ENCODE results near the gene CACNA1F.
"Not testable (repeated sequence)": the region's sequence is repeated elsewhere in the genome, so short reads cannot be mapped to it uniquely, and the experiment has no call there.

Gene CACNA1F

GRCh38 chrX:49193542-49193964 is 39.6 kb downstream of the CACNA1F start:
- DNase-seq, result no peak

DNA sequence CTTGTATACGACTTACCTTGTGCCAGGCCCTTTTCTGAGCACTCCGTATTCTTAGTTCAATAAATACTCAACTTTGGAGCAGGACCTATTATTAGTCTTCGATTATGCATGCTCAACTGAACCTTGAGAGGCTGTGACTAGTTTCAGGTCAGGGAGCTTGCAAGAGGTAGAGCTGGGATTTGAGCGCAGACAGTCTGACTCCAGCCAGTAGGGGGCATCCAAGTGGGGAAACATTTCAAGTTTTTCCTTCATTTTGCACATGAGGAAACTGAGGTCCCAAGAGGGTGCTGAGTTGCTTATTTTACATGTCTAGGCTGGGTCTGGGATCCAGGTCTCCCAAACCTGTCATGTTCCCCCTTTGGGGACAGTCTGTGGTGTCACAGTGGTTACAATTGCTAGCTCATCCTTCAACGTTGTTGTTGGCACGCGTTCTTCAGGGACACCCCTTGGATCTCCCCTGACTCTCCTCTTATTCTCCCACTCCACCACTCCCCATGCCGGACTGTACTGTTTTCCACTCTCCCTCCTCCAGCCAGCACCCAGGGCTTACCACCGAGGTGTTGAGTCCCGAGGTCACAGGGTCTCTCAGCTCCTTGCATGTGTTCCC is 40.3 kb downstream of the CACNA1F start:
- DNase-seq, result no peak

DNA sequence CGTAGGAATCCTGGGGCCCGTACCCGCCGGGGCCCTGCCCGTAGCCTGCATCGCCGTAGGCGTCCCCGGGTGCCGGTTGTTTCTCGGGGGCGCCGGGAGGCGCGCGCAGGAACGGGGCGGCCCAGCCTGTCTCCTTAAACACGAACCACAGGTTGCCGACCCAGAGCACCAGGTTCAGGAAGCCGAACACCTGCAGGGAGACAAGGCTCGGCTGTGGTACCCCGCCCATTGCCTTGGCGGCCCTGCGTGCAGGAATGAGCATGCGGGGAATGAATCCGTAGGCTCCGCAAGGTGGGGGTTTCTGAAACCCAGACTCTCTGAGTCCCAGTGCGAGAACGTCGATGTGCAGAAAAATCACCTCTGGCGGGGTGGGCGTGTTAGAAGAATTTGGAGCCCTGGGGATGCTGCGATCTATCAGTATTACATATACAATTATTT is 41.5 kb downstream of the CACNA1F start:
- DNase-seq, result no peak

GRCh38 chrX:49190821-49191573 is 42.1 kb downstream of the CACNA1F start:
- peak; percentile 95 for DNase-seq

- DNase-seq, result no peak
Measured at GRCh38 chrX:49189606-49190005, 43.5 kb downstream of the CACNA1F start.

DNA sequence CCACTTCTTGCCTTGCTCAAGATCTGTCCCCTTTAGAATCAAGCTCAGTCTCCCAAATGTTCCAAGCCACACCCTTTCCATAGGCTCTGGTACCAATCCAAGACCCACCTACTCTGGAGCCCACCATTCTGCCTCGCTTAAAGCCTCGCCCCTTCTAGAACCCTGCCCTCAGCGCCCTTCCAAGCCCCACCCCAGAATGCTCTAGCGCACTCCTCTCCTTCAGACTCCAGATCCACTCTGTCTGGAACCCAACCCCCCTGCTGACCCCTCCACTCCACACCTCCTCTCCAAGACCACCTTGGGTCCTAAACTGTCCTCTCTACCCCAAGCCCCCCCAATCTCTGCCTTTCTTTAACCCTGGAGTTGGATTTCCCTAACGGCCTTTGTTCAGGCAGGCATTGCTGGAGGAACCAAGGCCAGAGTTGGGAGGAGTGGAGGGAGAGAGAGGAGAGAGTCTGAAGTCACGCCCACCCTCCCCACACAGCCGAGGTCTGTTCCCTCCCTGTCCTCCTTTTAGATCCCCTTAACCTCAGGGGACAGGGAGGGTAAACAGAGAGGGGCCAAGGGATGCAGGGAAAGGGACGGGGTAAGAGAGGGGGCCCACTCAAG is 44.6 kb downstream of the CACNA1F start:
- no peak for DNase-seq

DNA sequence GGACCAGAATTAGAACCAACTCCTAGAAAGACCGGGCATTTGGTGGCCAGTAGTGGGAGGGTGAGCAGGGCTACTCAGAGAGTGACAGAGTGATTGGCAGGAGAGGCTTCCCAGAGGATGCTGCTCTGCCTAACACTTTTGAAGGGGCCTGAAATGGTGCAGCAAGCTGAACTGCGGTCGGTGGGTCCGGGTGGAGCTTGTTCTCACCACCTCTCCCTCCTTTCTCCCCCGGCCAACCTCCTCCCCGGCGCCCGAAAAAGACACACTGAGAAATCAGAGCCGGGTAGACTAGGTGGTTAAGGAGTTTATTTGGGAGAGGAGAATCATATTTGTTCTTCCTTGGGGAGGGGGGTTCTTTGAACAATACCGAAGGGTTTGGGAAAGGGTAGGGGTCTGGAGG is 45.6 kb downstream of the CACNA1F start:
- DNase-seq, result no peak

GRCh38 chrX:49187028-49187394 is 46.1 kb downstream of the CACNA1F start:
- no peak for DNase-seq

DNA sequence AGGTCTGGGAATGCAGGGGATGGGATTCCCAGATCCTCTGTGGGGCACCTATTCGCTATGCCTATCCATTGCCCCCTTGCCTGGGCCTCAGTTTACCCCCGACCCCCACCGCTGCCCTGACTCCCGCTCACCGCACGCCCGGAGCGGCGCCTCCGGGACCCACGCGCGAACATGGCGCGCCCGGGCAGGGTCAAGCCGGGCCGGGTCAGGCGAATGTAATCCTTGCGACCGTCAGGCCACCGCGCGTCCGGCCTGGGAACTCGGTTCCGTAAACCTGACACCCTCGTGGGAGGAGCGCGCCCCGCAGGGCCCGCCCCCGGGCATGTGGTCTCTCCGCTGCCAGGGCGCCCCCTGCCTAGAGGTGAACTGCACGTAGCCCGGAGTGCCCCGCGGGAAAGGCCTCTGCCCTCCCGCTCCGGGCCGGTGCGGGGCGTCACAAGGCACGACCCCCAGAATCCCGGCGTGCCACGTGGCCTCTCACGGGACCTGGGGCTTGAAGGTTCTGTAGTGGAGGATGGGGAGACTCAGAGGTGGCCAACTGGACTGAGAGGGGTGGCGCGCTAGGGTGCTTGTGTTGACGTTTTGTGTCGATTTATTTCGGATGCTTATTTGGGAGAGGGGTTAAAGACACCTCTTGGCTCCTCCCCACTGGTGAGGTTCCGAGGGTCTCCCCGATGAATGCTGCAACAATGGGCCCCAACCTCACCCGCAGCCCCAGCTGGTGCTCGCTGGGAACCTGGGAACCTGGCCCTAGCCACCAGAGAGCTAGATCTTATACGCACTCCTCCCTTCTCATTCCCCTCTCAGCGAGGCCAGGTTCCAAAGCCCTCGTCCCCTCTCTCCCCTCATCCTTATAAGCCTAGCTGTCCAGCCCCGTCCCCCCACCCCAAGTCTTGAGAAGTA is 46.8 kb downstream of the CACNA1F start, which contains the start of gene PRICKLE3:
Gene PRICKLE3 (minus strand): TSS at position 249 of the 903 bp plus-strand sequence. CDS start 76 bp downstream, at position 173.
- DNase-seq, result peak; percentile 51

GRCh38 chrX:49184294-49185281 is 48.6 kb downstream of the CACNA1F start:
- DNase-seq, result peak; percentile 91

DNA sequence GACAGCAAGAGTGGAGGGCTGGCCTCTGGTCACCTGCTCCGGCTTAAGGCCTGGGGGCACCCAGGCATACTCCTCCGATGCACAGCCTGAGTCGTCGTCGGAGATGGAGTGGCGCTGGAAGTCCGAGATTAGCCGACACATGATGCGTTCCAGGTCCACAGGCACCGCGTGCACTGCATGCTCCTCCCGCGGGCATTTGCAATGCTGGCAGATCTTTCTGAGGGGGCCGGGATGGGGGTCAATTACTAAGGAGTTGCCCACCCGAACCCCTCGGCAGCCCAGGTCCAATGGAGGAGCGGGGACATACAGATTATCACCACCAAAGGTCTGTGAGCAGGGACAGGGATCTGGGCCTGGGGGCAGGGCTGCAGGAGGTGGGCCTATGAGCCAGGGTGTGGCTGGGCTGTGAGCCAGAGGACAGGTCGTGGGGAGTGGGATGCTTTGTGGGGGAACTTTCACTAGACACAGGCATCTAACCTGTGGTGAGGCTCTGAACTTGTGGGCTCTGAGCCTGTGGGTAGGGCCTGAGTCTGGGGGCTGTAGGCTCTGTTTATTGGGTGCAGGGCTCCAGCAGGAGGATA is 49.3 kb downstream of the CACNA1F start:
- no peak for DNase-seq

DNA sequence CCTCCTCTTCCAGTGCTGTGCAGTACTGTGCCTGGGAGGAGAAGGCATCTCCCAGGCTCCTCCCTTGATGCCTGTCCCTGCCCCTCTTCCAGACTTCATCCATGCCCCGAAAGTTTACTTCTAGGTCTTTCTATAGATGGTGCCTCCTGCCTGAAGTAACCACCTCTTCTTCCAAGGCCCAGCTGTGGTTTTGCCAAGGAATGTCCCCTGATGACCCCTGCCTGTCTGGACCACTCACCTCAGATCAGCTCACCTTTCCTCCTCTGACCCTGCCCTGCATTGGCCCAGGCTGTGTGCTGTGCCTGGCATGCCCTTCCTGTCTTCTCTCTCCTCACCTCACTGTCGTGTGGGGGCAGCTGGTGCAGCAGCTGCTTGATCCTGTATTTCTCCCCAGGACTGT is 53.8 kb downstream of the CACNA1F start:
- DNase-seq, result no peak

DNA sequence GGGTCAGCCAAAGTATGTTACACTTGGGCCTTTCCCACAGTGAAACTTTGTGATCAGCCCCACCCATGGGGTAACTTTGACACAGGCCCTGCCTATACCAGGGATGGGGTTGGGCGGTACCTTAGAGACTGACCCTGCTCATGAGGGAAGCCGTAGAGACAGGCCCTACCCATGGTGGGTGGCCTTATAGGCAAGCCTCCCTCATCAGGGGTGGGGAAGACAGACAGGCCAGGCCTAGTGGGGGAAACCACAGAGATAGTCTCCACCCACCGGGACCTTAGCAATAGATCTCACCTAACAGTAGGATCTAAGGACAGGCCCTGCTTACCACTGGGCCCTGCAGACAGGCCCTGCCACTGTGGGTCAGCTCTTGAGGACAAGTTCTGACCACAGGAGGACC is 54.6 kb downstream of the CACNA1F start:
- no peak for DNase-seq

- DNase-seq, result no peak
Measured at GRCh38 chrX:49177873-49178480, 55.2 kb downstream of the CACNA1F start.

- DNase-seq, result no peak
Measured at GRCh38 chrX:49177338-49177833, 55.8 kb downstream of the CACNA1F start.

DNA sequence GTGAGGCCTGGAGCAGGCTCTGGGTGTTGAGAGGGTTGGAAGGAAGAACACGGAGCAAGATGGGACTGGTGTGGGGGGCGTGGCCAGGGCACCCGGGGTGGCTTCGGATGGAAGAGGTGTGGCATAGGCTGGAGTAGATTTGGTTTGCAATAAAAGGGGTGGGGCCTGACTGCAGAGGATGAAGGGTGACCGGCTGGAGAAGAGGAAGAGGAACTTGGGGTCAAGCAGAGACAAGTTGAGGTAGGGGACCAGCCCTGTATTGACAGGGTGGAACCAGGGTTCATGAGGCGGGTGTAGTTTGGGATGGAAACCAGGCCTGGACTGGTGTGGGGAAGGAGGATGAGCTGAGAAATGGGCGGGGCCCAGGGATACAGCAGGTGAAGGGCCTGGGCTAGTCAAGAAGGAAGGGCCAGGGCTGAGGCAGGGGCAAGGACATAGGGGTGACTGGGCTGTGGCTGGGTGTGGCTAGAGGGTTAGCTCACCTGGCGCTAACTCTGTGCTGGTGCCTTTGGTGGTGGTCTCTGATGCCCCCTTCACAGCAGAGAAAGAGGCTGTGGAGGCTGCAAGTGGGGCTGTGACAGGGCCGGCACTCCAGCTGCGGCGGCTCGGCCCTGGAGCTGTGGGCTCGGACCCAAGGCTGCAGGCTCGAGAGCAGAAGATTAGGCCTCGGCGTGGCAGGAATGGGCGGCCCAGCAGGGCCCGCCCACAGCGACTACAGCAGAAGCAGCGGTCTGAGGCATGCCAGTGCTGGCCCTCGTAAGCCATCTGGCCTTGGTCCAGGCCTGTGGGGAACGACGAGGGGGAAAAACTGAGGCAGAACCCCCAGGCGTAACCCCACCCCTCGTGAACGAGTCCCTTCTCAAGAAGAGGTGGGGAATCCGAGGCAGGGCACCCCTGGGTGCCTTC is 56.5 kb downstream of the CACNA1F start:
- DNase-seq, result no peak

DNA sequence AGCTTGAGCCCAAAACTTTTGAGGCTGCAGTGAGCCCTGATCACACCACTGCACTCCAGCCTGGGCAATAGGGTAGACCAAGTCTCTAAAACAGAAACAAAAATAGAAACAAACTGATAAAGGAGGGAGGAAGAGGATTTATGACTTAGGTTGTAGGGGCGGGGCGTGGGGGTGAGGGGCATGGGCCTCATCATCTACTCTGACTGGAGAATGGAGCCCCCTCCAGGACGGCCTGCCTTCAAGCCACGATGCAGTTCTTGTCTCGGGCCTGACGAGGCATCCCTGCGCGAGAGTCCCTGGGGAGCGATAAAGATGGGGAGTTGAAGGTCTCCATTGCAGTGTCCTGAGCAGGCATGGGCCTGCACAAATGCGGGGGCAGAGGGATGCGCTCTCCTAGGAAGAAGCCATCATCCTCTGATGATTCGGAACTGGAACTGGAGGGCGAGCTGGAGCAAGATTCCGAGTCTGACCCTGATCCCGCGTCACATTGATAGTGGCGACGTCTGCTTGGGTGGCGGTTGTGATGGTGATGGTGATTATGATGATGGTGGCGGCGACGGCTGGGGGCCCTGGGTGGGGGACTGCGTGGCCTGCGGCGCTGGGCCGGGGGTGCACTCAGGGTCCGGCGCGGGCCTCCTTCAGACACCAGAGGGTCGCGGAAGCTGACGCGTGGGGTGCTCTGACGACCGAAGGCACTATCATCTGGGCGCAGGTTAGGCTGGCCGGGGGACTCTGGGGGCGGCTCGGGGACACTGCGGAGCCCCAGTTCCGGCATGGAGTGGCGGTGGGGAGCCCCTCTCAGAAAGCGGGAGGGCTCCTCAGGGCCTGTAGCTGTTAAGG is 57.5 kb downstream of the CACNA1F start:
- DNase-seq, result no peak

- DNase-seq, result no peak
Measured at GRCh38 chrX:49174723-49175122, 58.4 kb downstream of the CACNA1F start.

GRCh38 chrX:49173544-49173943 is 59.6 kb downstream of the CACNA1F start:
- not testable (repeated sequence) for DNase-seq

All from T1000 (cell line).